Neural cell (in vitro differentiated cells): ENCODE measurements around the gene XXYLT1. TPM values are rescaled to one million over a fixed set of nuclear protein-coding genes. Genes with fewer than 3 reads are reported as not detected.

Experiments used
- H2AFZ ChIP-seq: fragments of 200-600, 300-800 bp; sonication (generic), shearing (Covaris generic); 2 replicates; pipeline ENCODE4 v1.6.0; 2014; ENCODE audit warnings: low read depth, mild to moderate bottlenecking, antibody characterized with exemption, low read length, moderate library complexity
- H3F3A ChIP-seq: fragments of 200-600 bp; shearing (Covaris generic); 2 replicates; pipeline ENCODE4 v1.6.1; 2016; ENCODE audit warnings: mild to moderate bottlenecking, moderate library complexity, mixed read lengths, antibody characterized with exemption, low read length; ENCODE audit not compliant: insufficient read depth, poor library complexity, severe bottlenecking
- H3K27ac ChIP-seq: fragments of 200-600, 300-800 bp; sonication (generic), shearing (Covaris generic); 2 replicates; pipeline ENCODE4 v1.5.1; 2014; ENCODE audit warnings: mild to moderate bottlenecking, low read length, moderate library complexity
- H3K27me3 ChIP-seq: fragments of 300-800, 200-600 bp; sonication (generic), shearing (Covaris generic); 2 replicates; pipeline ENCODE4 v1.6.0; 2014; ENCODE audit warnings: mild to moderate bottlenecking, low read depth, low read length, moderate library complexity; ENCODE audit not compliant: insufficient read depth
- H3K36me3 ChIP-seq: fragments of 300-800, 200-600 bp; sonication (generic), shearing (Covaris generic); 2 replicates; pipeline ENCODE4 v1.5.1; 2014; ENCODE audit warnings: mild to moderate bottlenecking, antibody characterized with exemption, low read length, moderate library complexity; ENCODE audit not compliant: insufficient read depth
- H3K4me2 ChIP-seq: fragments of 300-800, 200-600 bp; sonication (generic), shearing (Covaris generic); 2 replicates; pipeline ENCODE4 v1.6.0; 2014; ENCODE audit warnings: mild to moderate bottlenecking, low read length
- H3K4me3 ChIP-seq: fragments of 300-800, 200-600 bp; sonication (generic), shearing (Covaris generic); 2 replicates; pipeline ENCODE4 v1.5.1; 2014; ENCODE audit warnings: mild to moderate bottlenecking, low read length, moderate library complexity
- H3K79me2 ChIP-seq: fragments of 200-600 bp; shearing (Covaris generic); replicated peaks from 2 replicates; pipeline ENCODE4 v1.6.0; 2014; ENCODE audit warnings: mild to moderate bottlenecking, low read length, moderate library complexity; ENCODE audit not compliant: insufficient read depth
- H3K9ac ChIP-seq: fragments of 300-800, 200-600 bp; sonication (generic), shearing (Covaris generic); 2 replicates; pipeline ENCODE4 v1.6.1; 2016; ENCODE audit warnings: mild to moderate bottlenecking, low read length, mixed read lengths
- H3K9me2 ChIP-seq: fragments of 200-600 bp; shearing (Covaris generic); 2 replicates; pipeline ENCODE4 v1.6.1; 2016; ENCODE audit warnings: mild to moderate bottlenecking, low read length, mixed read lengths; ENCODE audit not compliant: insufficient read depth
- H3K9me3 ChIP-seq: fragments of 200-600, 300-800 bp; sonication (generic), shearing (Covaris generic); 2 replicates; pipeline ENCODE4 v1.6.1; 2016; ENCODE audit warnings: mild to moderate bottlenecking, mixed run types, low read length, moderate library complexity, mixed read lengths
- H4K20me1 ChIP-seq: fragments of 200-600 bp; shearing (Covaris generic); 2 replicates; pipeline ENCODE4 v1.6.1; 2016; ENCODE audit warnings: mild to moderate bottlenecking, mixed run types; ENCODE audit not compliant: insufficient read depth
- EP300 ChIP-seq: fragments of 450-650 bp; conservative IDR thresholded peaks from 2 replicates; pipeline ENCODE4 v1.6.1; 2014; ENCODE audit warnings: antibody characterized with exemption, mild to moderate bottlenecking, moderate library complexity; ENCODE audit not compliant: poor library complexity, severe bottlenecking
- EZH2 ChIP-seq: fragments of 200-600, 300-800 bp; shearing (Covaris generic), sonication (generic); IDR thresholded peaks from 2 replicates; pipeline ENCODE4 v1.6.1; 2014; ENCODE audit warnings: antibody characterized with exemption, low read length, borderline replicate concordance, mild to moderate bottlenecking; ENCODE audit not compliant: insufficient read depth, poor library complexity, severe bottlenecking
- MXI1 ChIP-seq: fragments of 450-650 bp; conservative IDR thresholded peaks from 2 replicates; pipeline ENCODE4 v1.6.1; 2014; ENCODE audit warnings: antibody characterized with exemption, mild to moderate bottlenecking; ENCODE audit not compliant: poor library complexity, severe bottlenecking
- POLR2AphosphoS5 ChIP-seq: IDR thresholded peaks from 2 replicates; pipeline ENCODE4 v1.6.1; 2012
- RAD21 ChIP-seq: fragments of 450-650 bp; conservative IDR thresholded peaks from 2 replicates; pipeline ENCODE4 v1.6.1; 2014; ENCODE audit warnings: antibody characterized with exemption, mild to moderate bottlenecking, moderate library complexity
- SMC3 ChIP-seq: fragments of 450-650 bp; conservative IDR thresholded peaks from 2 replicates; pipeline ENCODE4 v1.6.1; 2014; ENCODE audit warnings: antibody characterized with exemption, mild to moderate bottlenecking, moderate library complexity; ENCODE audit not compliant: poor library complexity
- TAF1 ChIP-seq: IDR thresholded peaks from 2 replicates; pipeline ENCODE4 v1.6.1; 2012; ENCODE audit warnings: low read depth
- polyA plus RNA-seq: library from polyadenylated mRNA; depleted of rRNA; stranded (reverse); fragments of >200 nt; gene quantifications from 2 replicates; pipeline ENCODE4 v1.2.3, GENCODE V29; 2014
- TF ChIP-seq, protein P1 (sequence below): fragments of 450-650 bp; IDR thresholded peaks from 2 replicates; pipeline ENCODE4 v1.5.1; 2014; ENCODE audit warnings: antibody characterized with exemption, mild to moderate bottlenecking, moderate library complexity; ENCODE audit not compliant: poor library complexity, severe bottlenecking
- TF ChIP-seq, protein P2 (sequence below): IDR thresholded peaks from 2 replicates; pipeline ENCODE4 v1.6.1; 2012; ENCODE audit warnings: borderline replicate concordance

XXYLT1 gene
- polyA plus RNA-seq, 1 donor from 2014 or later: 25.4 TPM

DNA sequence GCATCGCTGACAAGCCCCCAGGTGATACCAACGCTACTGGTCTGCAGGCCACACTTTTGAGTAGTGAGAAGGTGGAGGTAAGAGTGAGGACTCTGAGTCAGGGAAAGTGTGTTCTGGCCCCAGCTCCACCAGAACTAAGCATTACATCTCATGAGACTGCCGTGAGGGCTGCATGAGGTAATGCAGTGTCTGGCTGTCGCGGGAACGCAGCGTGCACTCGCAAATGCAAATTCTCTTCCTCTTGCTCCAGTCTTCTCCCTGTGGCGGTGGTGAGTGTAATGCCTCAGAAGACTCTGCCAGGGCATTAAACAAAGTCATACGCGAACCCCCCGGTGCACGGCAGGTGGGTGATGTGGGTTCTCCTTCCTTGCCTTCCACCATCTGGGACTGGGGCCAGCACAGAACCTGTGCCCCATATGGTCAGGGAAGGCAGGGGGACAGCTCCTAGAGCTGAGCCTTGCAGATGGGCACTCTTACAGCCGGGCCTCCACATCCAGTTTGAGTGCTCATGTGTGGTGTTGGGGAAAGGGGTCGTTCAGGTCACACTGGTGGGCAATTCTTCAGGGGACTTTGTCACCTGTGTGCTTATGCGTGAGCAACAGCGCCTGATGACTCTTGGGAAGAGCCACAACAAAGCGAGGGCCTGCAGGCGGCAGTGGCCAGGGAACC lies 175.8 kb downstream of the XXYLT1 start:
- no peak overlapping the region for H3K9ac ChIP-seq
- H4K20me1 ChIP-seq: no peaks in the 10 kb centered on the region
- H3K79me2 ChIP-seq: no peaks in the 10 kb centered on the region
- TF ChIP-seq POLR2AphosphoS5 (no peak), SMC3 (no peak), TAF1 (no peak), EZH2 (no peak), EP300 (no peak), MXI1 (no peak), RAD21 (no peak)
- TF ChIP-seq, protein P1, sequence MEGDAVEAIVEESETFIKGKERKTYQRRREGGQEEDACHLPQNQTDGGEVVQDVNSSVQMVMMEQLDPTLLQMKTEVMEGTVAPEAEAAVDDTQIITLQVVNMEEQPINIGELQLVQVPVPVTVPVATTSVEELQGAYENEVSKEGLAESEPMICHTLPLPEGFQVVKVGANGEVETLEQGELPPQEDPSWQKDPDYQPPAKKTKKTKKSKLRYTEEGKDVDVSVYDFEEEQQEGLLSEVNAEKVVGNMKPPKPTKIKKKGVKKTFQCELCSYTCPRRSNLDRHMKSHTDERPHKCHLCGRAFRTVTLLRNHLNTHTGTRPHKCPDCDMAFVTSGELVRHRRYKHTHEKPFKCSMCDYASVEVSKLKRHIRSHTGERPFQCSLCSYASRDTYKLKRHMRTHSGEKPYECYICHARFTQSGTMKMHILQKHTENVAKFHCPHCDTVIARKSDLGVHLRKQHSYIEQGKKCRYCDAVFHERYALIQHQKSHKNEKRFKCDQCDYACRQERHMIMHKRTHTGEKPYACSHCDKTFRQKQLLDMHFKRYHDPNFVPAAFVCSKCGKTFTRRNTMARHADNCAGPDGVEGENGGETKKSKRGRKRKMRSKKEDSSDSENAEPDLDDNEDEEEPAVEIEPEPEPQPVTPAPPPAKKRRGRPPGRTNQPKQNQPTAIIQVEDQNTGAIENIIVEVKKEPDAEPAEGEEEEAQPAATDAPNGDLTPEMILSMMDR: no peak
- TF ChIP-seq, protein P2, sequence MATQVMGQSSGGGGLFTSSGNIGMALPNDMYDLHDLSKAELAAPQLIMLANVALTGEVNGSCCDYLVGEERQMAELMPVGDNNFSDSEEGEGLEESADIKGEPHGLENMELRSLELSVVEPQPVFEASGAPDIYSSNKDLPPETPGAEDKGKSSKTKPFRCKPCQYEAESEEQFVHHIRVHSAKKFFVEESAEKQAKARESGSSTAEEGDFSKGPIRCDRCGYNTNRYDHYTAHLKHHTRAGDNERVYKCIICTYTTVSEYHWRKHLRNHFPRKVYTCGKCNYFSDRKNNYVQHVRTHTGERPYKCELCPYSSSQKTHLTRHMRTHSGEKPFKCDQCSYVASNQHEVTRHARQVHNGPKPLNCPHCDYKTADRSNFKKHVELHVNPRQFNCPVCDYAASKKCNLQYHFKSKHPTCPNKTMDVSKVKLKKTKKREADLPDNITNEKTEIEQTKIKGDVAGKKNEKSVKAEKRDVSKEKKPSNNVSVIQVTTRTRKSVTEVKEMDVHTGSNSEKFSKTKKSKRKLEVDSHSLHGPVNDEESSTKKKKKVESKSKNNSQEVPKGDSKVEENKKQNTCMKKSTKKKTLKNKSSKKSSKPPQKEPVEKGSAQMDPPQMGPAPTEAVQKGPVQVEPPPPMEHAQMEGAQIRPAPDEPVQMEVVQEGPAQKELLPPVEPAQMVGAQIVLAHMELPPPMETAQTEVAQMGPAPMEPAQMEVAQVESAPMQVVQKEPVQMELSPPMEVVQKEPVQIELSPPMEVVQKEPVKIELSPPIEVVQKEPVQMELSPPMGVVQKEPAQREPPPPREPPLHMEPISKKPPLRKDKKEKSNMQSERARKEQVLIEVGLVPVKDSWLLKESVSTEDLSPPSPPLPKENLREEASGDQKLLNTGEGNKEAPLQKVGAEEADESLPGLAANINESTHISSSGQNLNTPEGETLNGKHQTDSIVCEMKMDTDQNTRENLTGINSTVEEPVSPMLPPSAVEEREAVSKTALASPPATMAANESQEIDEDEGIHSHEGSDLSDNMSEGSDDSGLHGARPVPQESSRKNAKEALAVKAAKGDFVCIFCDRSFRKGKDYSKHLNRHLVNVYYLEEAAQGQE: no peak
- no peak overlapping the region for H3K27ac ChIP-seq
- no peaks in the 10 kb centered on the region for H3F3A ChIP-seq
- H2AFZ ChIP-seq: no peak overlapping the region
- H3K9me3 ChIP-seq: no peaks in the 10 kb centered on the region
- no peaks in the 10 kb centered on the region for H3K27me3 ChIP-seq
- H3K9me2 ChIP-seq: no peaks in the 10 kb centered on the region
- H3K36me3 ChIP-seq: no peaks in the 10 kb centered on the region
- H3K4me2 ChIP-seq: no peak overlapping the region
- H3K4me3 ChIP-seq: no peak overlapping the region

DNA sequence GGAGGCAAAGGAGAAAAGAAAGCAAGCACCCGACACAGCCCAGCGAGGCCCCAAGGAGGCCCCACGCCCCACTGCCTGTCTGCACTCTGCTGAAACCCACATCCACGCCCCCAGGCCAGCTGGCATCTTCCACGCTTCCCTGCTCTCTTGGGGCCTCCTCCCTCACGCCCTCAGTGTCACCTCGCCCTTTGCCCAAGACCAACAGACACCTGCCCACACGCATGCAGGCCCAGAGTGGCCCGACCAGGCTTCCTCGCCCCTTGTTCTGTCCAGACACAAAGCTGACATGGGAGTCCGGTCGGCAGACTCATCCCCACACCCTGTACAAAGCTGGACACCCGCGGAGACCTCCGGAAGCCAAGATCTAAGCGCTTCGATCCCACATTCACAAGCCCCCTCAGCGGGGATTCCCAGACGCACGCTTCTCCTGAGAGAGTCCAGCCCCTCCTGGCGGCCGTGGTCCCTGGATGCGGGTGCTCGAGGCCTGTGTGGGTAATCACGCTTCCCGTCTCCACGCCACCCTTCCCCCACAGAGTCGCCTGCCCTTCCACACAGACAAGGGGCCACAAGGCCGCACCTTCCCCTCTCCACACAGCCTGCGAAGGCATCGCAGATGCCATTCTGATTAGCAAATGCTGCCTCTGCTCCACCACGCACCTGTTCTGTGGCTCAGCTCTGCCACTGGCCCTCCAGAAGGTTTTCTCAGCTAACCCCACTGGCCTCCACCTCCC lies 176.6 kb downstream of the XXYLT1 start:
- TF ChIP-seq, protein P2: no peak
- TF ChIP-seq POLR2AphosphoS5: no peak
- TF ChIP-seq TAF1: no peak
- TF ChIP-seq EP300: no peak
- no peak for TF ChIP-seq RAD21
- TF ChIP-seq EZH2: no peak
- TF ChIP-seq MXI1: no peak
- TF ChIP-seq, protein P1: no peak
- no peak for TF ChIP-seq SMC3
- Histone ChIP-seq H3K27me3 (no peaks in the 10 kb centered on the region), H3F3A (no peaks in the 10 kb centered on the region), H3K36me3 (no peaks in the 10 kb centered on the region), H3K9ac (no peak overlapping the region), H2AFZ (no peak overlapping the region), H3K4me2 (no peak overlapping the region), H3K4me3 (no peak overlapping the region), H3K27ac (no peak overlapping the region), H3K9me2 (no peaks in the 10 kb centered on the region), H4K20me1 (no peaks in the 10 kb centered on the region), H3K9me3 (no peaks in the 10 kb centered on the region), H3K79me2 (no peaks in the 10 kb centered on the region)
